GM19043 (cell line): ENCODE results near the gene ARMC10.
"Not testable (repeated sequence)": the region's sequence is repeated elsewhere in the genome, so short reads cannot be mapped to it uniquely, and the experiment has no call there.

Experiments
- ATAC-seq: cut with Tn5 transposase; IDR thresholded peaks from one replicate; pipeline ENCODE4 v1.9.1; 2021; ENCODE audit warnings: low read depth; ENCODE audit not compliant: unreplicated experiment

Gene ARMC10

GRCh38 chr7:103077318-103077717 lies 2.4 kb downstream of the ARMC10 start:
- no peak for ATAC-seq

GRCh38 chr7:103078226-103078625 lies 3.3 kb downstream of the ARMC10 start:
- not testable (repeated sequence) for ATAC-seq

DNA sequence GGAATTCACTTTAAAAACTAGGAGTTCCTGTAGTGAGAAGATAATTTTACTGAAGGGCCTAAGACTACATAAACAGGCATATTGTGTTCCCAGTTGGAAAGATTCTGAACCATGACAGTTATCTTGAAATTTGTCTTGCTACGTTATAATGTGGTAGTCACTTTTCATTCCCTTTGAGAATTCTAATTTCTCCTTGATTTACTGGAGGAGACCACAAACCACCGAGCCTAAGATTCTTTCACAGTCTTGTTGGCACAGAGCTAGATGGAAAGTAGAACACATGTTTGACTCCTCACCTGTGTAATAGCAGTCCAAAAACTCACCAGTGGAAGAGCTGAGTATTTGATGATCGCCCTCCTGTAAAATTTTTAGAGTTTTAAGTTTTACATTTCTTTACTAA lies 4.9 kb downstream of the ARMC10 start:
- no peak for ATAC-seq

GRCh38 chr7:103080923-103081322 lies 6.0 kb downstream of the ARMC10 start:
- no peak for ATAC-seq

DNA sequence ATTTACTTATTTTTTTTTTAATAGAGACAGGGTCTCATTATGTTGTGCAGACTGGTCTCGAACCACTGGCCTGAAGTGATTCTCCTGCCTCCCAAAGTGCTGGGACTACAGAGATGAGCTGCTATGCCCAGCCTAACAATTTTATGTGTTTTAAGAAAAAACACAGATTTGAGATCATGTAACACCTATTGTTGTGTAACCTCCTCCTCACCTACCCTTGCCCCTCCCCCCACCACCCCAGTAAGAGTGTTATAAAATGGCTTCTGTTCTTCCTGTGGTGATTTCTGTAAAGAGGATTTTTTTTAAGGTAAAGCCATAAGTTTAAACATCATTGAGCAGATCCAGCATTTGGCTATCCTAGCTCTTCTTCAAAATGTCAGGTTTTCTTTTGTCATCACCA lies 7.6 kb downstream of the ARMC10 start:
- ATAC-seq, result no peak

- ATAC-seq, result no peak
Observed at GRCh38 chr7:103083210-103083609, 8.3 kb downstream of the ARMC10 start.

DNA sequence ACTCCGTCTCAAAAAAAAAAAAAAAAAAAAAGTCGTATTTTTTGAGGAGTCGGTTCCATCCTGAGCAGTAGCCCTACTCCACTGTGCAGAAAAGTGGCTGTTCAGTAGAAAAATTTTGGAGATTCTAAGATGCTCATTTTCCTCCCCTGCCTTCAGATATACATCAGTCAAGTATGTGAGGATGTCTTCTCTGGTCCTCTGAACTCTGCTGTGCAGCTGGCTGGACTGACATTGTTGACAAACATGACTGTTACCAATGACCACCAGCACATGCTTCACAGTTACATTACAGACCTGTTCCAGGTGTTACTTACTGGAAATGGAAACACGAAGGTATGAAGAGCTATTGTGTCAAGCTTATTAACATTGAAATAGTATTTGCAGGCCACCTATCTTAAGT lies 17.4 kb downstream of the ARMC10 start:
- ATAC-seq, result not testable (repeated sequence)

DNA sequence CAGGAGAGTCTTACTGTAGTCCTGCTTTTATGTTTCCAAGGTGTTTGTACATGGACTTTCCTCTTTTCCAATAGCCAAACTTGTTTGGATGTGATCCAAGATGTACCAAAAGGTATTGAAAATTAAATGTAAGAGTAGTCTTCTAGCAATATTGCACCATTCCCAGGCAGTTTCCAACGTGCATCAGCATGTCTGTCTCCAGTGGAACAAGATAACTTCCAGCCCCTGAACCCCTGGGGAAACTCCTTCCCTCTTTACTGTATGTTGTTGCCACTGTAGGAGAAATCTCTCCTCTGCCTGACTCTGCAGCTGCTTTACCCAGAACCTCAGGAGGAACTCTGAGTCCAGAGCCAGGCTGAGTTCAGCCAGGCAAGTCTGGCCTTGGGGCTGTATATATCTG lies 18.5 kb downstream of the ARMC10 start:
- no peak for ATAC-seq

- no peak for ATAC-seq
Observed at GRCh38 chr7:103094102-103094501, 19.2 kb downstream of the ARMC10 start.

DNA sequence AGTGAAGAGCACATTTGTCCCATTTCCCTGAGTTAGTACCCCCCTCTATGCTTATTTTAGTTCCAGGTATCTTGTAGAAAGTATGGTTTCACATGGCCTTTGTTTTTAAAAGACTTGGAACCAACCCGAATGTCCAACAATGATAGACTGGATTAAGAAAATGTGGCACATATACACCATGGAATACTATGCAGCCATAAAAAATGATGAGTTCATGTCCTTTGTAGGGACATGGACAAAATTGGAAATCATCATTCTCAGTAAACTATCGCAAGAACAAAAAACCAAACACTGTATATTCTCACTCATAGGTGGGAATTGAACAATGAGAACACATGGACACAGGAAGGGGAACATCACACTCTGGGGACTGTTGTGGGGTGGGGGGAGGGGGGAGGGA lies 20.6 kb downstream of the ARMC10 start:
- ATAC-seq, result not testable (repeated sequence)

DNA sequence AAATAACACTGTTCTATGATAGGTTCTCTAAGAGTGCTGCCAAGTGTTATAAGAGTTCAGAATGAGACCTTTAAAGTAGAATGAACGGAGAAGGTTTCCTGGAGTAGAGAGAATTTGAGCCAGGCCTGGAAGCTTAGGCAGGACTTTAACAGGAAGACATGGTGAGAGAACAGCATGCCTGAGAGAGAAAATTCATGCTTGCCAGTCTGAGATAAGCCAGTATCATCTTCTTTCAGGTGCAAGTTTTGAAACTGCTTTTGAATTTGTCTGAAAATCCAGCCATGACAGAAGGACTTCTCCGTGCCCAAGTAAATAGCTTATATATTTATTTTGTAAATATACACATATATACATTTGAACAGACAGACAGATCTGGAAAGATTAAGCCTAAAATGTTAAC lies 22.1 kb downstream of the ARMC10 start:
- no peak for ATAC-seq

DNA sequence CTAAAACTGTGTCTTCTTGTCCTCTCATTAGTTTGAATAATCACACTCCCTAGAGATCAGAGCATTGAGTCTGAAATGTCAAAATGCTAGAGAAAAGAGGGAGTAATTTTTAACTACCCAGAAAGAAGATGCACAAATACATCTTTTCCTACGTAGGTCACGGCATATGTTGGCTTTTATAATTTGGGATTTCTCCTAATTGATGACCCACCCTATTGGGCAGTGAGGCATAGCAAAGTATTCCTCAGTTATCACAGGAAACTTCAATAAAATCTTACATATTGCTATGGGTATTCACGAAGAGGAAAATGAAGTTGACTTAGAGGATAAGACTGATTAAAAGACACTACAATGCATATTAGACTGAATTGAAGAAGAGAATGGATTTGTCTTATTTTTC lies 25.4 kb downstream of the ARMC10 start:
- ATAC-seq, result no peak

- no peak for ATAC-seq
Observed at GRCh38 chr7:103101543-103101942, 26.6 kb downstream of the ARMC10 start.

DNA sequence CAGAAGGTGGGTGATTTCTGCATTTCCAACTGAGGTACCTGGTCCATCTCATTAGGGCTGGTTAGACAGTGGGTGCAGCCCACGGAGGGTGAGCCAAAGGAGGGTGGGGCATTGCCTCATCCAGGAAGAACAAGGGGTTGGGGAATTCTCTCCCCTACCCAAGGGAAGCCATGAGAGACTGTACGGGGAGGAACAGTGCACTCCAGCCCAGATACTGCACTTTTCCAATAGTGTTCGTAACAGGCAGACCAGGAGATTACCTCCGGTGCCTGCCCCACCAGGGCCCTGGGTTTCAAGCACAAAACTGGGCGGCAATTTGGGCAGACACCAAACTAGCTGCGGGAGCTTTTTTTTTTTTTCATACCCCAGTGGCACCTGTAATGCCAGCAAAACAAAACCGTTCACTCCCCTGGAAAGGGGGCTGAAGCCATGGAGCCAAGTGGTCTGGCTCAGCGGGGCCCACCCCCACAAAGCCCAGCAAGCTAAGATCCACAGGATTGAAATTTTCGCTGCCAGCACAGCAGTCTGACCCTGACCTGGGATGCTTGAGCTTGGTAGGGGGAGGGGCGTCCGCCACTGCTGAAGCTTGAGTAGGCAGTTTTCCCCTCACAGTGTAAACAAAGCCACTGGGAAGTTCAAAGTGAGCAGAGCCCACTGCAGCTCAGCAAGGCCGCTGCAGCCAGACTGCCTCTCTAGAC lies 31.2 kb downstream of the ARMC10 start:
- no peak for ATAC-seq

- not testable (repeated sequence) for ATAC-seq
Observed at GRCh38 chr7:103106703-103107070, 31.7 kb downstream of the ARMC10 start.

GRCh38 chr7:103113164-103113563 lies 38.2 kb downstream of the ARMC10 start:
- no peak for ATAC-seq

- no peak for ATAC-seq
Observed at GRCh38 chr7:103114576-103115008, 39.7 kb downstream of the ARMC10 start.

DNA sequence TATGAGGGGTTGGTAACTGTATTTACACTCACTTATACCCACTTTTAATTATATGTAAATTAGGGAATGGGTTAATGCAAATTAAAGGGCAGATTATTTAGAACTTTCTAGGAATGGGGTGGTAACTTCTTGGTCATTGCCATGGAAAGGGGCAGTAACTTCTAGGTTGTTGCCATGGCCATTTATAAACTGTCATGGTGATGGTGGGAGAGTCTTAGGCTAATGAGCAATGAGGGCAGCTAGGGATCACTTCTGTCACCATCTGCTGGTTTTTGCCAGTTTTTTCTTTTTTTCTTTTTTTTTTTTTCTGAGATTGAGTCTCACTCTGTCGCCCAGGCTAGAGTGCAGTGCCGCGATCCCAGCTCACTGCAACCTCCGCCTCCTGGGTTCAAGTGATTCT lies 40.8 kb downstream of the ARMC10 start:
- ATAC-seq, result no peak

DNA sequence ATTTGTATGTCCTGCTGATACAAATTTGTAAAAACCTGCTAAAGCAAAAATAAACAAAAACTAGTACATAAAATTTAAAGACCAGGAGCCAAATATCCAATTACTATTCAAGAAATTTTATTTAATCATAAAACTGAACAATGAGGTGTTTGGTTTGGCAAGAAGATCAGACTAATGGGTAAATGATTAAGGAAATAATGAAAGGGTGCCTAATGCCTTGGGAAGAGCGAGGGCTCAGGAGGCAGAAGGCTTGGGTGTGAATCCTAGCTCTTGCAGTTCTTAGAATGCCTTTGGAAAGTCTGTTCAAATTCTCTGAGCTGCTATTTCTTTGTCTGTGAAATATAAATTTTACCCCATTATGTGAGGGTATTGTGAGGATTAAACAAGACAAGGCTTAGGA lies 41.6 kb downstream of the ARMC10 start:
- ATAC-seq, result no peak

DNA sequence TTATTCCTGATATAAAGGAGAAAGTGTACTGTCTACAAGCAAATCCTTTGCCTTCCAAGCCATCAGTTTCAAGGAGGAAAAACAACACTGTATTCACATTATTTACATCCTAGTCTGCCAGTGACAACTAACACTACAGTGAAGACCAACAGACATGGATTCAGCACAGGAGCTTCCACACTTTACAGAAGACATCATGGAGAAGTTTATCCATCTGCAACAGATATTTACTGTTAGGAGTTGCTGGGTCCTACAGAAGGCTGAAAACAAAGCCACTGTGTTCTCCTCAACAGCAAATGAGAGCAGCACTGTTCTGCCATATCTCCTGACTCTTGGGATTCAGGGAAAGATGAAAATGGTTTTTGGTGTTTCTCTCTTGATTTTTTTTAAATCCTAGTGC lies 42.1 kb downstream of the ARMC10 start:
- ATAC-seq, result no peak

DNA sequence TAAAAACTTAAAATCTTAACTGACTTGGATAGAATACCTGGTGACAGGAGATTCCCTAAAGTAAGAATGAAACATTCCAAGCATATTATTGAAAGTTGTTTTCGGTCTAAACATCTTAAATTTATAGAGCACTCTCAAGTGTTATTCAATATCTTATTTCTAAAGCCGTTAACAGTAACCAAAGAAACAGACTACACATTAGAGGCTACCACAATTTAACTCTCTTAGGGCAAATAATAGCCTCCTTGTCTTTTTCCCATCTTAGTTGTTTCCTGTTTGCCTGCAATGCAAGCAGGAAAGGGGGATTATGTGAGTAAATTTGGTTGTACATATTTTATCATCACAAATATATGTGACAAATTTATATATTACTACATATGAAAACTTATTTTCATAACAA lies 42.5 kb downstream of the ARMC10 start:
- ATAC-seq, result no peak

DNA sequence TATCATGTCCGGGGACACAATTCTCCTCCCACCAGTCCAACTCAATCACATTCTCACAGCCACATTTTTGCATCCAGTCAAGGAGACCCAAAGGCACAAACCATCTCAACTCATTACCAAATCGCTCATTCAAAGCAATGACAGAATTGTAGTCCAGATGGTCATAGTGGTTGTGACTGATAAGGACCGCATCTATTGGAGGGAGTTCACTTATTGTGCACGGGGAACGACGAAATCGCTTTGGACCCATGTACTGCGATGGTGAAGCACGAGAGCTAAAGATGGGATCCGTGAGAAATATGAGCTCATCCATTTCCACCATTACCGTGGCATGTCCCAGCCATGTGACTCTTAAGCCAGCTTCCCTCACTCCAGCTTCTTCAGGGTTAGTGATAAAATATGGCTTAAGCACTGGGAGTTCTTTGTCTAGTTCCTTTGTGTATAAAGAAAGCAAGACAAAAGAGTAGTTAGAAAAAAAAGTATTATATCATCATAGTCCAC lies 44.9 kb downstream of the ARMC10 start:
- no peak for ATAC-seq

- no peak for ATAC-seq
Observed at GRCh38 chr7:103120362-103120761, 45.4 kb downstream of the ARMC10 start.
